Astrocyte (in vitro differentiated cells and primary cell): Measurements from ENCODE around the gene TMIGD2. TPM values are rescaled to one million over a fixed set of nuclear protein-coding genes. Genes with fewer than 3 reads are reported as not detected.

ENCODE experiments used
- DNase-seq: peaks from one replicate; pipeline ENCODE4 v3.0.0-alpha.2; 2010; ENCODE audit warnings: low read depth
- FAIRE-seq: peaks from 2 replicates; lab custom pipeline; 2011; peaks lifted over from hg19 to GRCh38; lab: Jason Lieb, UNC
- H2AFZ ChIP-seq: 2 replicates; pipeline ENCODE4 v1.6.0; 2012; ENCODE audit warnings: low read depth, low read length, inconsistent platforms
- H3K27ac ChIP-seq: 2 replicates; pipeline ENCODE4 v1.5.1; 2011; ENCODE audit warnings: low read depth, low read length, inconsistent platforms
- H3K27me3 ChIP-seq: 2 replicates; pipeline ENCODE4 v1.6.0; 2011; ENCODE audit warnings: low read length, inconsistent platforms; ENCODE audit not compliant: insufficient read depth
- H3K36me3 ChIP-seq: 2 replicates; pipeline ENCODE4 v1.5.1; 2011; ENCODE audit warnings: low read length, inconsistent platforms; ENCODE audit not compliant: insufficient read depth
- H3K4me1 ChIP-seq: 2 replicates; pipeline ENCODE4 v1.5.1; 2011; ENCODE audit warnings: low read length, inconsistent platforms; ENCODE audit not compliant: insufficient read depth
- H3K4me2 ChIP-seq: 2 replicates; pipeline ENCODE4 v1.6.0; 2012; ENCODE audit warnings: low read length, inconsistent platforms
- H3K4me3 ChIP-seq: 2 replicates; pipeline ENCODE4 v1.5.1; 2011; ENCODE audit warnings: low read depth, mild to moderate bottlenecking, low read length, inconsistent platforms; ENCODE audit not compliant: insufficient read depth
- H3K79me2 ChIP-seq: 2 replicates; pipeline ENCODE4 v1.6.0; 2012; ENCODE audit warnings: mild to moderate bottlenecking, low read length, inconsistent platforms; ENCODE audit not compliant: insufficient read depth
- H3K9ac ChIP-seq: 2 replicates; pipeline ENCODE4 v1.6.0; 2012; ENCODE audit warnings: mild to moderate bottlenecking, low read length, inconsistent platforms
- H3K9me3 ChIP-seq: 2 replicates; pipeline ENCODE4 v1.5.1; 2012; ENCODE audit warnings: low read depth, mild to moderate bottlenecking, low read length, inconsistent platforms; ENCODE audit not compliant: insufficient read depth
- H4K20me1 ChIP-seq: 2 replicates; pipeline ENCODE4 v1.6.0; 2012; ENCODE audit warnings: low read length, inconsistent platforms; ENCODE audit not compliant: insufficient read depth
- H3K27ac Mint-ChIP-seq: one replicate; pipeline ENCODE4 v1.8.0; 2021; ENCODE audit warnings: mild to moderate bottlenecking, mixed read lengths; ENCODE audit not compliant: unreplicated experiment
- H3K27me3 Mint-ChIP-seq: one replicate; pipeline ENCODE4 v1.8.0; 2021; ENCODE audit warnings: low read depth, mixed read lengths; ENCODE audit not compliant: unreplicated experiment
- H3K36me3 Mint-ChIP-seq: one replicate; pipeline ENCODE4 v1.8.0; 2021; ENCODE audit warnings: low read depth, mixed read lengths; ENCODE audit not compliant: unreplicated experiment
- H3K4me1 Mint-ChIP-seq: one replicate; pipeline ENCODE4 v1.8.0; 2021; ENCODE audit warnings: low read depth, mixed read lengths; ENCODE audit not compliant: unreplicated experiment
- H3K4me3 Mint-ChIP-seq: one replicate; pipeline ENCODE4 v1.8.0; 2021; ENCODE audit warnings: mild to moderate bottlenecking, moderate library complexity, mixed read lengths; ENCODE audit not compliant: unreplicated experiment
- H3K9me3 Mint-ChIP-seq: one replicate; pipeline ENCODE4 v1.8.0; 2021; ENCODE audit warnings: mild to moderate bottlenecking, mixed read lengths; ENCODE audit not compliant: unreplicated experiment
- EZH2 ChIP-seq: IDR thresholded peaks from 2 replicates; pipeline ENCODE4 v1.6.1; 2012; ENCODE audit warnings: mild to moderate bottlenecking, low read length, inconsistent platforms; ENCODE audit not compliant: insufficient read depth
- total RNA-seq: library from RNA; stranded (reverse); gene quantifications from 2 replicates; pipeline ENCODE4 v1.2.1, GENCODE V29; 2021
- TF ChIP-seq, protein P1 (sequence below): IDR thresholded peaks from 2 replicates; pipeline ENCODE4 v1.5.1; 2011; ENCODE audit warnings: low read depth, mild to moderate bottlenecking, inconsistent platforms, low read length, moderate library complexity; ENCODE audit not compliant: insufficient read depth

Gene TMIGD2
- total RNA-seq, 1 donor from 2014 or later, result not detected

- no peak overlapping the region for H3K27ac ChIP-seq
- Mint-ChIP-seq H3K36me3 (no peaks in the 10 kb centered on the region), H3K27me3 (peaks cover 9% of the 10 kb centered on the region), H3K4me1 (no peaks in the 10 kb centered on the region), H3K9me3 (no peaks in the 10 kb centered on the region), H3K27ac (no peak overlapping the region), H3K4me3 (no peak overlapping the region)
- no peaks in the 10 kb centered on the region for H3K9me3 ChIP-seq
- no peaks in the 10 kb centered on the region for H3K4me1 ChIP-seq
- no peak overlapping the region for H3K4me2 ChIP-seq
- H3K4me3 ChIP-seq, result no peak overlapping the region
- no peaks in the 10 kb centered on the region for H3K79me2 ChIP-seq
- FAIRE-seq (no peak), DNase-seq (peak; percentile 10)
- no peaks in the 10 kb centered on the region for H3K36me3 ChIP-seq
- H4K20me1 ChIP-seq, result no peaks in the 10 kb centered on the region
- no peak for TF ChIP-seq EZH2
- TF ChIP-seq, protein P1, sequence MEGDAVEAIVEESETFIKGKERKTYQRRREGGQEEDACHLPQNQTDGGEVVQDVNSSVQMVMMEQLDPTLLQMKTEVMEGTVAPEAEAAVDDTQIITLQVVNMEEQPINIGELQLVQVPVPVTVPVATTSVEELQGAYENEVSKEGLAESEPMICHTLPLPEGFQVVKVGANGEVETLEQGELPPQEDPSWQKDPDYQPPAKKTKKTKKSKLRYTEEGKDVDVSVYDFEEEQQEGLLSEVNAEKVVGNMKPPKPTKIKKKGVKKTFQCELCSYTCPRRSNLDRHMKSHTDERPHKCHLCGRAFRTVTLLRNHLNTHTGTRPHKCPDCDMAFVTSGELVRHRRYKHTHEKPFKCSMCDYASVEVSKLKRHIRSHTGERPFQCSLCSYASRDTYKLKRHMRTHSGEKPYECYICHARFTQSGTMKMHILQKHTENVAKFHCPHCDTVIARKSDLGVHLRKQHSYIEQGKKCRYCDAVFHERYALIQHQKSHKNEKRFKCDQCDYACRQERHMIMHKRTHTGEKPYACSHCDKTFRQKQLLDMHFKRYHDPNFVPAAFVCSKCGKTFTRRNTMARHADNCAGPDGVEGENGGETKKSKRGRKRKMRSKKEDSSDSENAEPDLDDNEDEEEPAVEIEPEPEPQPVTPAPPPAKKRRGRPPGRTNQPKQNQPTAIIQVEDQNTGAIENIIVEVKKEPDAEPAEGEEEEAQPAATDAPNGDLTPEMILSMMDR, result no peak
- peaks cover 9% of the 10 kb centered on the region for H3K27me3 ChIP-seq
- no peak overlapping the region for H2AFZ ChIP-seq
- H3K9ac ChIP-seq, result no peak overlapping the region
These were observed 6.0 kb downstream of the TMIGD2 start for GRCh38 chr19:4295972-4296771.

GRCh38 chr19:4294389-4294788 lies 7.8 kb downstream of the TMIGD2 start:
- H3K36me3 Mint-ChIP-seq, result no peaks in the 10 kb centered on the region
- TF ChIP-seq EZH2, result no peak
- TF ChIP-seq, protein P1, result no peak
- no peaks in the 10 kb centered on the region for H3K9me3 ChIP-seq
- no peaks in the 10 kb centered on the region for H4K20me1 ChIP-seq
- no peaks in the 10 kb centered on the region for H3K9me3 Mint-ChIP-seq
- FAIRE-seq (no peak), DNase-seq (no peak)
- H3K4me1 ChIP-seq, result no peaks in the 10 kb centered on the region
- no peak overlapping the region for H3K9ac ChIP-seq
- H3K36me3 ChIP-seq, result no peaks in the 10 kb centered on the region
- H3K4me3 Mint-ChIP-seq, result no peak overlapping the region
- no peaks in the 10 kb centered on the region for H3K79me2 ChIP-seq
- H3K4me1 Mint-ChIP-seq, result no peaks in the 10 kb centered on the region
- peaks cover 9% of the 10 kb centered on the region for H3K27me3 ChIP-seq
- peaks cover 13% of the 10 kb centered on the region for H3K27me3 Mint-ChIP-seq
- H3K27ac ChIP-seq, result no peak overlapping the region
- no peak overlapping the region for H3K4me2 ChIP-seq
- no peak overlapping the region for H2AFZ ChIP-seq
- H3K27ac Mint-ChIP-seq, result no peak overlapping the region
- H3K4me3 ChIP-seq, result no peak overlapping the region

DNA sequence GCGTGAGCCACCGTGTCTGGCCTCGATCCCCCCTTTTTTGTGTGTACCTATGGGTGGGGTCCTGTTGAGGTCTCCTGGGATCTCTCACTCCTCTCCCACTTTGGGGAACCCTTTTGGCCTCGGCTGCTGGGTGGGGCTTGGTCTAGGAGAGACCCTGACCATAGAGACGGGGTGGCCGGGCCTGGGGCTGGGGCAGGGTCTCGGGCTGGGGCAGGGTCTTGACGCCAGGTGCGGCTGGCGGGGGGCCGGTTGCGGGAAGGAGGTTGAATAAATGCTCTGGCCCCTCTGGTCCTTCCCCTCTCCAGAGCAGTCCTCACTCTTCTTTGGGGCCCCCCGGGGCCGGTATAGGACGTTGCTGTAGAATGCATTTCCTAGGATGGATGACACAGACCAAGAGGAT lies 9.7 kb downstream of the TMIGD2 start:
- H3K4me1 Mint-ChIP-seq, result no peaks in the 10 kb centered on the region
- H3K27ac Mint-ChIP-seq, result no peak overlapping the region
- Histone ChIP-seq H3K79me2 (no peaks in the 10 kb centered on the region), H3K4me1 (no peaks in the 10 kb centered on the region), H3K9me3 (no peaks in the 10 kb centered on the region), H3K4me2 (no peak overlapping the region), H3K4me3 (no peak overlapping the region), H3K36me3 (no peaks in the 10 kb centered on the region), H3K27me3 (peaks cover 9% of the 10 kb centered on the region), H3K27ac (no peak overlapping the region), H4K20me1 (no peaks in the 10 kb centered on the region), H3K9ac (no peak overlapping the region), H2AFZ (no peak overlapping the region)
- TF ChIP-seq, protein P1, result no peak
- no peak for TF ChIP-seq EZH2
- H3K9me3 Mint-ChIP-seq, result no peaks in the 10 kb centered on the region
- H3K4me3 Mint-ChIP-seq, result no peak overlapping the region
- no peaks in the 10 kb centered on the region for H3K36me3 Mint-ChIP-seq
- DNase-seq (no peak), FAIRE-seq (no peak)
- peaks cover 20% of the 10 kb centered on the region for H3K27me3 Mint-ChIP-seq
